ENCODE measurements around the gene LRRC4C. TPM values are rescaled to one million over a fixed set of nuclear protein-coding genes. Genes with fewer than 3 reads are reported as not detected.
A peak's percentile ranks its signal among the peaks of the same experiment; 100 is the strongest.

The LRRC4C gene
- total and polyA plus RNA-seq, 2 donors (not counting 1 experiment from before 2014, with no cell fraction given), result under 0.01 to 0.02 TPM

DNA sequence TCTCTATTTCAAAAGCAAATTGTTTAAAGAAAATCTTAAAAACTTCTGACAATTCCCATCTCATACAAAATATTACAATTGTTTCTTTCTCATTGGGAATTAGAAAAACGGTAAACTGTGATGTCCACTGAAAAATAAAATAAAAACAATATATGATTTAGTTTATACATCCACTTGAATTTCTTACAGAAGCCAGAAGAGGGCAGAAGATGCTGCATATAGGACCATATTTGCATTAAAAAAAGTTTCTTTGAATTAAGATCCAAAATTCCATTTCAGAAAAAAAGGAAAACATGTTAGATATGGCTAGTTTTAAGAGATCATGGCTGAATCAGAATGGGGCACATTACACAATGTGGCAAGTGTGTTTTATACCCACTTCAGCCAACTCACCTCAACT, 39.3 kb upstream of the LRRC4C start:
- H4K20me1 ChIP-seq (ENCODE audit: control insufficient read depth, extremely low read depth, insufficient read depth, low read length), result no peaks in the 10 kb centered on the region
- no peaks in the 10 kb centered on the region for H3K36me3 ChIP-seq (ENCODE audit: control insufficient read depth, insufficient read depth, low read length)
- no peaks in the 10 kb centered on the region for H3K4me1 ChIP-seq (ENCODE audit: control insufficient read depth, extremely low read depth, insufficient read depth, low read length)
- H3K27me3 ChIP-seq (ENCODE audit: control insufficient read depth, insufficient read depth, low read length), result no peaks in the 10 kb centered on the region
- no peak overlapping the region for H3K4me3 ChIP-seq (replicated peaks in 1 of 4; ENCODE audit: control extremely low read depth in 1 of 4, insufficient read depth in 1 of 4, low read depth in 3 of 4, low read length in 4 of 4)
- no peak overlapping the region for H3K9ac ChIP-seq (ENCODE audit: insufficient read depth, low read length)
- TF ChIP-seq EZH2 (IDR thresholded peaks at IDR 0.05; ENCODE audit: low read length, missing control alignments) (no peak), CTCF (conservative IDR thresholded peaks at IDR 0.05 in 1 of 2, IDR thresholded peaks at IDR 0.05 in 1 of 2; ENCODE audit: low read depth in 1 of 2, low read length in 2 of 2) (no peak)
- DNase-seq (ENCODE audit: low read depth in 2 of 2), result peak in 1 of 2 donors; percentile 25
- H2AFZ ChIP-seq (ENCODE audit: low read length), result no peak overlapping the region
- H3K4me2 ChIP-seq (ENCODE audit: extremely low read depth, insufficient read depth, low read length), result no peak overlapping the region
- no peaks in the 10 kb centered on the region for H3K9me3 ChIP-seq (ENCODE audit: control insufficient read depth, insufficient read depth, low read depth, low read length)
- no peaks in the 10 kb centered on the region for H3K79me2 ChIP-seq (ENCODE audit: control insufficient read depth, insufficient read depth, low read length)
- H3K27ac ChIP-seq (ENCODE audit: insufficient read depth, low read length), result no peak overlapping the region

- no peaks in the 10 kb centered on the region for H3K4me1 ChIP-seq (ENCODE audit: control insufficient read depth, extremely low read depth, insufficient read depth, low read length)
- no peaks in the 10 kb centered on the region for H3K9me3 ChIP-seq (ENCODE audit: control insufficient read depth, insufficient read depth, low read depth, low read length)
- H3K9ac ChIP-seq (ENCODE audit: insufficient read depth, low read length), result no peak overlapping the region
- H3K79me2 ChIP-seq (ENCODE audit: control insufficient read depth, insufficient read depth, low read length), result no peaks in the 10 kb centered on the region
- TF ChIP-seq EZH2 (IDR thresholded peaks at IDR 0.05; ENCODE audit: low read length, missing control alignments), result no peak
- H2AFZ ChIP-seq (ENCODE audit: low read length), result no peak overlapping the region
- peak in 1 of 2 donors; percentile 77 for DNase-seq (ENCODE audit: low read depth in 2 of 2)
- no peak overlapping the region for H3K4me3 ChIP-seq (replicated peaks in 1 of 4; ENCODE audit: control extremely low read depth in 1 of 4, insufficient read depth in 1 of 4, low read depth in 3 of 4, low read length in 4 of 4)
- no peaks in the 10 kb centered on the region for H3K27me3 ChIP-seq (ENCODE audit: control insufficient read depth, insufficient read depth, low read length)
- H3K36me3 ChIP-seq (ENCODE audit: control insufficient read depth, insufficient read depth, low read length), result no peaks in the 10 kb centered on the region
- no peak overlapping the region for H3K27ac ChIP-seq (ENCODE audit: insufficient read depth, low read length)
- H3K4me2 ChIP-seq (ENCODE audit: extremely low read depth, insufficient read depth, low read length), result no peak overlapping the region
- no peaks in the 10 kb centered on the region for H4K20me1 ChIP-seq (ENCODE audit: control insufficient read depth, extremely low read depth, insufficient read depth, low read length)
These were observed 38.5 kb upstream of the LRRC4C start for GRCh38 chr11:41497974-41498373.

DNA sequence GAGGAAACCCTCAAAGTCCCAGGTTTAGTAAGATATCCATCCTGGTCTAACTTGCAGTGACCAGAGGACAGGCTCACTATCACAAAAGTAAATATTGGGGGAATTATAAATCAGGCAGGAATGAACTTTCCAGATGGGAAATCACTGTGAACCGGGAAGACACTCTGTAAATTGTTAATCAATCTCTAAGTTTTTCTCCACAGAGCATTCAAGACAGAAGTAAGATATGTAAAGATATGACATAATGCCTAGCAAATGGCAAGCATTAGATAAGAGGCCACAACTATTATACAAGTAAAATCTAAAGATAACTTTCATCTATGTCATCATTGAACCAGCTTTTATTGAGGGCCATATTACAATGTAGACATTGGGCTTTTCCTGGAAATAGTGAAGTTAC, 35.3 kb upstream of the LRRC4C start:
- H3K27me3 ChIP-seq (ENCODE audit: control insufficient read depth, insufficient read depth, low read length), result no peaks in the 10 kb centered on the region
- no peak overlapping the region for H3K4me3 ChIP-seq (replicated peaks in 1 of 4; ENCODE audit: control extremely low read depth in 1 of 4, insufficient read depth in 1 of 4, low read depth in 3 of 4, low read length in 4 of 4)
- no peaks in the 10 kb centered on the region for H3K36me3 ChIP-seq (ENCODE audit: control insufficient read depth, insufficient read depth, low read length)
- DNase-seq (ENCODE audit: low read depth in 2 of 2), result peak in 1 of 2 donors; percentile 75
- no peak overlapping the region for H2AFZ ChIP-seq (ENCODE audit: low read length)
- H3K4me1 ChIP-seq (ENCODE audit: control insufficient read depth, extremely low read depth, insufficient read depth, low read length), result no peaks in the 10 kb centered on the region
- H3K27ac ChIP-seq (ENCODE audit: insufficient read depth, low read length), result no peak overlapping the region
- no peak overlapping the region for H3K4me2 ChIP-seq (ENCODE audit: extremely low read depth, insufficient read depth, low read length)
- H3K9me3 ChIP-seq (ENCODE audit: control insufficient read depth, insufficient read depth, low read depth, low read length), result no peaks in the 10 kb centered on the region
- H4K20me1 ChIP-seq (ENCODE audit: control insufficient read depth, extremely low read depth, insufficient read depth, low read length), result no peaks in the 10 kb centered on the region
- no peak overlapping the region for H3K9ac ChIP-seq (ENCODE audit: insufficient read depth, low read length)
- no peaks in the 10 kb centered on the region for H3K79me2 ChIP-seq (ENCODE audit: control insufficient read depth, insufficient read depth, low read length)
- no peak for TF ChIP-seq CTCF (conservative IDR thresholded peaks at IDR 0.05 in 1 of 2, IDR thresholded peaks at IDR 0.05 in 1 of 2; ENCODE audit: low read depth in 1 of 2, low read length in 2 of 2)
- no peak for TF ChIP-seq EZH2 (IDR thresholded peaks at IDR 0.05; ENCODE audit: low read length, missing control alignments)

Data from fibroblast of lung (primary cell).